ENCODE results near the gene WNT9A. TPM values are rescaled to one million over a fixed set of nuclear protein-coding genes. Genes with fewer than 3 reads are reported as not detected.

WNT9A gene
- total RNA-seq, 1 donor from 2014 or later, result 0.05 TPM

DNA sequence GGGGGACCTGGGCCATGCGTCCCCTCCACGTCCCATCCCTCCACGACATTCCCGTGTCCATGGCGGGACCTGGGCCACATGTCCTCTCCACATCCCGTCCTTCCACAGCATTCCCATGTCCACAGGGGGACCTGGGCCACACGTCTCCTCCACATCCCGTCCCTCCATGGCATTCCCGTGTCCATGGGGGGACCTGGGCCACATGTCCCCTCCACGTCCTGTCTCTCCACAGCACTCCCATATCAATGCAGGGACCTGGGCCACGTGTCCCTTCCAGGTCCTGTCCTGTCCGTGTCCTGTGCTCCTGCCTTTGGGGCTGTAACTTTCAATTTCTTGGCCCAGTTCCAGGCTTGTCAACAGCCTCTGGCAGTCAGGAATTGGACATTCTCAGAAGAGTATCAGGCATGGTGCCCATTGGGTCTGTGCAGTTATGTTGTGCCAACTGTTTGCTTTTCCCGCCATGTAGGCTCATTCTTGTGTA, 47.1 kb downstream of the WNT9A start:
- no peak for DNase-seq (ENCODE audit: low spot score)
- ATAC-seq, result no peak

DNA sequence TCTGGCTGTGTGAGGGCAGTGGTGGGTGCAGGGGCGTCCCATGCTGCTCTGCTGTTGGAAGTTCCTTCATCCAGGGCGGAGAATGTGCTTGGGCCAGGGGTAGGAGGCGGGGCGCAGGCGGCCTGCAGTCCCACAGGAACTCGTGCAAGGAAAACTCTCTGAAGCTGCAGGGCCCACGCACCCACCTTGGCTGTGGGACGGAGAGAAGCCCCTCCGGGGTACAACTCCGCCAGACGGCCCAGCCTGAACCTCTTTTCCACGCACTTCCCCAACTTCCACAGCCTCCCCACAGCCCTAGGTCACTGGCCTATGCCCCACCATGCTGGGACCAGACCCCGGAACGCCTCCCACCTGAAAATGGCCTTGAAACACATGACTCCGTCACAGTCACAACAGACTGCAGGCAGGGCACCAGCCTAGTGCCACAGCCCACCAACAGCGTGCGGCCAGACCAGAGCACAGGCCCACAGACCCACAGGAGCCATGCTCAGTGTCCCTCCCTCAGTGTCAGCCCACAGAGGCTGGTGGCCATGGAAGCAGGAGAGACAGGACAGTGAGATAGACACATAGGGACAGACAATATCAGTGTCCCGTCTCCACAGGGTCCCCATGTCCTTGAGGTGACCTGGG, 47.8 kb downstream of the WNT9A start:
- no peak for DNase-seq (ENCODE audit: low spot score)
- no peak for ATAC-seq

DNA sequence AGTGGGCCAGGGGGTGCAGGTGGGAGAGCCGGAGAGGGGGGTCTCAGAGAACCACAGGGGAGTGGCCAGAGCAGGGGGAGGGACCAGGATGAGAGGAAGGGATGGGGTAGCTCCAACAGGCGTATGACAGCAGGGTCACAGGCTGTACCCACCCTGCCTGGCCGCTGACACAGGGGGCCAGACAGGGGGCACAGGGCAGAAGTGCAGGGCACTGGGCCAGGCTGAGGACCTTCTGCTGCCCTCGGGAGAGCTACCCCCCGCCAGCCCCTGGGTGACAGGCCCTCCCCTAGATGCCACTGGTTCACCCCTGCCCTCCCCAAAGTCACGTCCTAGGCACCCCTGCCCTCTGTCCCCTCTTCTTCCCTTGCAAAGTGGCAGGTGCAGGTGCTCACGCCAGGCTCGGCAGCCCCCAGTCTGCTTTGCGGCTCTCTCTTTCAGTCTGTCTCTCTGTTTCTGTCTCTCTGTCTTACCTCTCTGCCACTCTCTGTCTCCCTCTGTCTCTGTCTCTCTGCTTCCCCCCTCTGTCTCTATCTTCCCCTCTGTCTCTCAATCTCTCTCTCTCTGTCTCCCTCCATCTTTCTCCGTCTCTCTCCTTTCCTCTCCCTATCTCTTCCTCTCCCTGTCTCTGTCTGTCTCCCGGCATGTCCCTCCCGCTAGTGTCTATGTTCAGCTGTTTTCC, 48.5 kb downstream of the WNT9A start:
- peak; percentile 27 for DNase-seq (ENCODE audit: low spot score)
- no peak for ATAC-seq

DNA sequence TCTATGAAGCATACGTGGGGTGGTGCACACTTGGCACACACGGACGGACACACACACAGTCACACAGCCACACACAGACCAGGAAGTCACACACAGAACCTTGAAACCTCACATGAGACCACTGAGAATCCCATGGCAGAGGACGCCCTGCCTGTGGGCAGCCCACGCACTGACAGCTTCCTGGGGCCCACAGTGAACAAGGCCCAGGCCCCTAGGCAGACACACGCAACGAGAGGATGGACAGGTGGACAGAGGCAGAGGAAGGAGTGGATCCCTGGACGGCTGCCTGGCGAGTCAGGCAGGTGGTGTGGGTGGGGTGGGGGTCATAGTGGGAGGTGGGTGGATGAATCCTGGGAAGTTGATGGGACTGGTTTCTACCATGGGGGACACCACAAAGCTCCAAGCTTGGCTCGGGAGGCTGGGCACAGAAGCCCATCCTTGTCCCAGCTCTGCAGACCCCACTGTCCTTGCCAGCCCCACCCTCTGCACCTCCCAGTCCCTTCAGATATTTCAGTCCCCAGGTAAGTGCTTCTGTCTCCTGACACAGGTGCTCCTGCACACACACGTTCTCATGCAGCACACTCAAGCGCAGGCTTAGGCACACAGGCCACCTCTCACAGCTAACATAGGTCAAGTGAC, 49.1 kb downstream of the WNT9A start:
- no peak for ATAC-seq
- DNase-seq (ENCODE audit: low spot score), result peak; percentile 40

DNA sequence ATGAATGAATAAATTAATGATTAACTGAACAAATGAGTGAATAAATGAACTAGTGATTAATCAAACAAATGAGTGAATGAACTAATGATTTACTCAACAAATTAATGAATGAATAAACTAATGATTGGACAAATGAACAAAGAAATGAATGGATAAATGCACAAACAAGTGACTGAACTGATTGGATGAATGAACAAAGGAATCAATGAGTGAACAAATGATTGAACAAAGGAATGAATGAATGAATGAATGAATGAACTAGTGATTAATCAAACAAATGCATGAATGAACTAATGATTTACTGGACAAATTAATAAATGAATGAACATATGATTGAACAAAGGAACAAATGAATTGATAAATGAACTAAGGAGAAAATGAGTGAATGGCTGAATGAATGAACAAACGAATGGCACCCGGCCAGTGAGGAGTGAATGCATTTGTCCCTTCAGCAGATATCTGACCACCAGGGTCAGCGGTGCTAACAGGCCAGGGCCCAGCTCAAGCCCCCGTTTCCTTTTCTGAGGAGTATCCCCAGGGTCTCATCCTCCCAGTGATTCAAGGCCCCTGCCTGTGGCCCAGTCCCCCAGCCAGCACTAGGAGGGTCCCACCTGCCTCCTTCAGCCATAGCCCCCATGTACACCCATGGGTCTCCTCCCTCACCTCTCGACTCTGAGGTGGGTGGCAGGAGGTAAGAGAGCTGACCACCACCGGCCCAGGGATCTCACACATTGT, 49.9 kb downstream of the WNT9A start:
- peak; percentile 39 for DNase-seq (ENCODE audit: low spot score)

DNA sequence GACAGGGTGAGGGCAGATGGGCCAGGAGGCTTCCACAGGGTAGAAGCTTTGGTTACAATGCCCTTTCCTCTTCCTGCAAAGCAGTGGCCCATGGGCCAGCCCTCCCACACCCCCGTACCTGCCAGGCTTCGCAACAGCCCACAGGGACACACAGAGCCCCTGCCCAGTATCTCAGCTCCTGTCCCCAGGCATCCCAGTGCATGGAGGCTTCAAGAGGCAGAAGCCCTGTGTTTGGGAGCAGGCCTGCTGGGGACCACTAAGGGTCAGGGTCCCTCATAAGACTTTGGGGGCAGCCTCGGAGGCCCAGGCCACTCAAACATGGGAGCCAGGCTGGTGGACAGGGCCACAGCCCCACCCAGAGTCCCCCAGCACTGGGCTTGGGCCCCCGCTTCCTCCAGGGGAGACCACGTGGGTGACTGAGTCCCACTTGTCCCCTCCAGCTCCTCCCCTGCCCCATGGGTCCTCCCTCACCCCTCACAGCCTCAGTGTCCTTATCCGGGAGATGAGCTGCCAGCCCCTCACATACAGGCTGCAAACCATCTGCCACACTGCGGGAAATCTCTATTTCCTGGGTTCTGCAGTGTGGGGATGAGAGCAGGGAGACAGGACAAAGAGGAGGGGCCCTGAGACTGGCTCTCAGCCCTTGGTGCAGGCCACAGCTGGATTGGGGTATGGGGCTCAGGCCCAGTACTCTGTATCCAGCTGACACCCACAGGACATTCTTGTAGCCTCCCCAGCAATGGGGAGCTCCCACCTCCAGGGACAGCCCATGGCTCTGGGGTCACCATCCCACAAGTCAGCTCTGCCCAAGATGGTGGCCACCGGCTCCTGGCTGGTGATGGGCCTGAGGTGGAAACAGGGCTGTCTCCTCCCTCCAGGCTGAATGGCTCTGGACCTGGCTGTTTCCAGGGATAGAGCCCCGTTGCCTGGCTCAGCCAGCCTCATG, 50.7 kb downstream of the WNT9A start:
- ATAC-seq, result no peak
- DNase-seq (ENCODE audit: low spot score), result peak; percentile 21

More for the DNA sequence above, 49.9 kb downstream of the WNT9A start:
- ATAC-seq, result no peak

DNA sequence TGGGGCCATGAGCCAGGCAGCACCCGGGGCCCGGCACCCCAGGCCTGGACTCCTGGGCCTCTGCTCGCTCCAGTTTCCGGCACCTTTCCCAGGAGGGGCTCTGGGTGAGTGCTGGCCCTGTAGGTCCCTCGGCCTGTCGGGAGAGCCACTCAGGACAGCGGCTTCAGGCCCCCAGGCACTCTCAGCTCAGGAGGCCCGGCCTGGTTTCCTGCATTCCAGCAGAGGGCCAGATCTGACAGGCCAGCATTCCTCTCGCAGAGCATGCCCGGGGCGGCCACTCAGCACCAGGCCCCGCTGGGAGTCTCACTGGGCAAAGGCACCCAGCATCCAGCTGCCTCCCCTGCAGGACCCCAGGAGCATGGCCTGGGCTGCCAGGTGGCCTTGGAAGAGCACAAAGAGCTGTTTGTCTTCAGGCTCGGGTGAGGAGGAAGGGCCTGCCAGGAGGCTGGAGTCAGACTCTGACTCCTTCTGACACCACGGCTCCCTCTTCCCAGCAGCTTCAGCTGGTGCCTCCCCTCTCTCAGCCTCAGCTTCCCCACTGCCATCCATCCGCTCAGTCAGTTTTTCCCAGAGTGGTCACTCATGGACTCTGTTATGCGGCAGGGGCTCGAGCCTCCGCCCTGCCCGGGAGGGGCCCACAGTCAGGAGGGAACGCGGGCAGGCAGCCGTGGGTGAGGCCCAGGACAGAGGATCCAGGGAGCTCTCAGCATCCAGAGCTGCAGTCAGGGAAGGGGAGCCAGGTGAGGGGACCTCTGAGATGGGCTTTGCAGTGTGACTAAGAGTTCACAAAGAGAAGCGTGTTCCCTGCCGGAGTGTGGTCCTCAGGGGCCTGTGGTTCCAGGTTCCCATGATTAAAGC, 51.7 kb downstream of the WNT9A start:
- DNase-seq (ENCODE audit: low spot score) (peak; percentile 38), ATAC-seq (no peak)

DNA sequence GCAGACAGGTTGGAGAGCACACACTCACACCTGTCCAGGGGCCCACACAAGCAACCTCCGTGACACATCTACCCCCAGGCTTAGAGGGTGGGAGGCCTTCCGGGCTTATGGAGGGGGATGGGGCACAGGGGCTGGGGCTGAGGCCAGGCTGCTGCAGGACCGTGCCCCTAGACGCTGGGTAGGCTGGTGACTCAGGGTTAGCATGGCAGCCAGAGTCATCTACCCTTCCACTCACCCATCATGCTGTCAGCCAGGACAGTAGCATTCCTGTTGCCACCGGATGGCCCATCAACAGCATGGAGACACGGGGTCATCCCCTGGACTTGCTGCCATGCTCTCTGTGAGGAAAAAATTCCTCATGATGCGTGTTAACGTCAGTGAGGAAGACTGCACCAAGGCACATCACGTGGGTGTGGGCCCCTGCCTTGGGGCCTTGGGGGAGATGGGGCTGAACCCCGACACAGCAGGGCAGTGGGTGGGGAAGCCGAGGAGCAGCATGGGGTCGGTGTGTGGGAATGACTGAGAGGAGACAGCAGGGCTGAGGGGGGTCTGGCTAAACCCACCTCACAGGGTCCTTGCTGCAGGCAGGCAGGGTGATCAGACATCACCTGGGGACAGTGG, 52.8 kb downstream of the WNT9A start:
- ATAC-seq (no peak), DNase-seq (ENCODE audit: low spot score) (peak; percentile 28)

DNA sequence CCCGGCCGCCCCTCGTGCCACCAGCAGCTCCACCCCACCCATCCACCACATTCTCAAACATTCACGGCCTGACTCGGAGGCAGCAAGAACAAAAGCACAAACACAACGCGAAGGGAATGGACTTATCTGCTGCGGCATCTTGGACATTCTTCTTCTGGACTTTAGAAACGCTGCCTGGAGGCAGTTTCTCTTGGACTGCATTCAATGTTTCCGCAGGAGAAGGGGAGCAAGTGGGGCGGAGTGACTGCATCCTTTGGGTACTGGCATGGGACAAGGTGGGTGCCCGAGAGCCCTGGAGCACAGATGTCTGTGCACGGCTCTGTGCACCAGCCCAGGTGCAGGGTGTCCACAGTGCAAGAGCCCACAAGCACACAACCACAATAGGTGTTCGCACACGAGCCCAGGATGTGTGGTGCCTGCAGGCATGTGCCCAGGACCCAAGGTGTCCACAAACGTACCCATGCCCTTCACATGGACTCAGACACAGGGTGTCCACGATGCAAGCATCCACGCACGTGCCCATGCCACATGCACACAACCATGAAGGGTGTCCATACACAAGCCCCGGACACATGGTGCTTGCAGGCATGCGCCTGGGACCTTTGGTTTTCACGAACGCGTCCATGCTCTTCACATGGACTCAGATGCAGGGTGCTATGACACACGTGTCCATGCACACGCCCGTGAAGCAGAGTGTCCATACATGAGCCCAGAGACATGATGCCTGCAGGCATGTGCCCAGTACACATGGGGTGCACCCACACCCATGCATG, 53.6 kb downstream of the WNT9A start:
- DNase-seq (ENCODE audit: low spot score) (peak; percentile 27), ATAC-seq (no peak)

DNA sequence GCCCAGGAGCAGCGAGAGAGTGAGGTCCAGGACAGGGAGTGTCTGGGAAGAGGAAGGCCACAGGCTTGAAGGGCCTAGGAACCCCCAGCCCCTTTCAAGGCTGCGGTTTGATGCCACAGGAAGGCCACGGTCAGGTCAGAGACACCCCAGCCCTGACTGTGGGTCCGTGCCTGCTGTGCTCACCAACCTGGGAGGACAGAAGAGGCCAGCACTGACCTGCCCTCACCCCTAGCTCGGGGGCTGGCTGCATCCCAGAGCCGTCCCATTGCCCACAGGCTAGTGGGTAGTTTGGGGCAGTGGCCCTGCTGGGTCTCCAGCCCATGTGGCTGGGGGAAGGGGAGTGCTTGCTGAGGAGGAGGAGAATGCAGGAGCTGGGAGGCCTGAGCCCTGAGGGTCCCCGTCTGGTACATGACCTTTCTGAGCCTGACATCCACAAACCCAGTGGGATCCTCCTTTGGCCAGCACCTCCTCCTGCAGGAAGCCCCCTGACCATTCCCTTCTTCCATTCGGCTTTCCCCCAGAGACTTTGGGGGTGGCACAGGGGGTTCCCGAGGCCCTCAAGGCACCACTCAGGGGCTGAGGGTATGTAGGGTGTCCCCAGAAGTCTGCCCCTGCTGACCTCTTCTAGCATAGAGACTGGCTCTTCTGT, 54.3 kb downstream of the WNT9A start:
- no peak for ATAC-seq
- no peak for DNase-seq (ENCODE audit: low spot score)

DNA sequence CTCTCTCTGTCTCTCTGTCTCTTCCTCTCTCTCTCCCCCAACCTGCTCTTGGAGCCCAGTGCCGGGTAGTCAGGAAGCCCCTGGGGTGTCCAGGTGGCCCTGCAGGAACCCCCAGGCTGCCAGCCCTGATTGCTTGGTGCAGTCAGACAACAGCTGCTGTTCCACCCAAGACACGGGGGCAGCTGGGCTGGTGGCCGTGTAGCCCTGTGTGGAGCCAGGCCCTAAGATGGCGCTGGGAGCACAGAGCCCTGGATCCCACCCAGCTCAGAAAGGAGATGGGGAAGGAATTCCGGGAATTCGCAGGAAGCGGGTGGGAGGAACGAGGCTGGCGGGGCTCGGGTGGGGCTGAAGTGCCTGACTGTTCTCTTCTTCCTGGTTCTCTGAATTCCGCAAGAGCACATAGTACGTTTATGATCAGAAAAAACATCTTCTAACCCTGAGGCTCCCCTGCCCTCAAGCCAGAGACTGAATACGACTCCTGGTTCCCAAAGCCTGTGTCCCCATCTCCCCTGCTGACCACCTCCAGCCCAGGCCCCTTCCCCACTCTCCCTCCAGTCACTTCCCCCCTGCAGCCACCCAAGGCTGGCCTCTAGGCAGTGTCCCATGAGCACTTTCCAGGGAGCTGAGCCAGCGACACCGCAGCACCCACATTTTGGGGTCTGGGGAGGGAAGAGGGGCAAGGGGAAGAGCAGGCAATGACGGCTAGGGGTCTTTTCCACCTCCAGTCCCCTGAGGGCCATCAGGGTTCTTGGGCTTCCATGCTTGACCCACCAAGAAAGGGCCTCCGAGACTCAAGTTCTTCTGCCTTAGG, 55.0 kb downstream of the WNT9A start:
- DNase-seq (ENCODE audit: low spot score) (peak; percentile 37), ATAC-seq (no peak)

DNA sequence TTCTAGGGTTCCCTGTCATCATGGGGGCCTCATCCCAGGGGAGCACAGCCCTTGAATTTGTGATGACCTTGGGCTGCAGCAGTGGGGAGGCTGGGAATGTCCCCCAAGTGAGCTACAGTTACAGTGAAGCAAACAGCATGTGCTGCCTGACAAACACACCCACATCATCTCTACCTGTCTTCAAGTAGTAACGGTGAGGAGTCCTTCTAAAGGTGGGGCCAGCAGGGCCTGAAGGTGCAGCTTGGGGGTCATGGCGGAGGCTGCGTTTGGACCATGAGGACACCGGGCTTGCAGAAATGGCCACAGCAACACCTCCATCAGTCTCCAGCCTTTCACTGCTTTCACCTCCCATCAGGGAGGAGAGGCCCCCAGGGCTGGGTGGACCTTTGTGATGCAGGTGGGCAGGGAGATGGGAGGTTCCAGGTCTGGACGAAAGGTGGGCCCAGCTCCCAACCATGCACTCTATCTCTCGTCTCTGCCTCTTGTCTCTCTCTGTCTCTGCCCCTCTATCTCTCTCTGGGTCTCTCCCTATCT, 55.7 kb downstream of the WNT9A start:
- DNase-seq (ENCODE audit: low spot score), result no peak
- no peak for ATAC-seq

DNA sequence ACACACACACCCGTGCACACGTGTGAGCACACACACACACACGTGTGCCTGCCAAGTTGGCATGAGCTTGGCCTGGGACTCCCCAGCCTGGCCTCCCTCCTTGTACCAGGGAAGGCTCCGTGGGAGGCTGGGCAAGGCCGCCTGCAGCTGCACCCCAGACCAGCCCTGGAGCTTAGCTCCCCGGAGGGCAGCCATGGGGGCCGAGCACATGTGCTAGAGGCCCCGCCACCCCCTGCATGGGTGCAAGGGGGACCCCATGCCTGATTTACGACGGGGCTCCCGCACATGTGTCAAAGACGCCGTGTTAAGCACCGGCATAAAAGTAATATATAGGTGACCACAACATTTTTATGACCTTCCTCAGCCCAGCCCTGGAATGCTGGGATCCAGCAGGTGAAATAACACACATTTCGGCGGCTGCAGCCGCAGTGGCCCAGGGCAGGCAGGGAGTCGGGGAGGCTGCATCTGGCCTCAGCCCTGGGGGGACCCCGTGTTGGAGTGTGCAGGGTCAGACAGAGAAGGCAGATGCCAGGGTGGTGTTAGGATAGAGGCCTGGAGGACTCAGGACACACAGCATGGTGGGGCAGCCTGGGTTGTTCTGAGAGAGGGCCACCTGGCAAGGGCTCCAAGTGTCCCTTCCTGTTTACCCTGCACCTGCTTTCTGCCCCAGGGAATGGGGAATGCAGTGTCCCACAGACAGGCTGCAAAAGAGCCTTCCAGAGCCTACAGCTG, 56.3 kb downstream of the WNT9A start:
- DNase-seq (ENCODE audit: low spot score) (peak; percentile 33), ATAC-seq (no peak)

DNA sequence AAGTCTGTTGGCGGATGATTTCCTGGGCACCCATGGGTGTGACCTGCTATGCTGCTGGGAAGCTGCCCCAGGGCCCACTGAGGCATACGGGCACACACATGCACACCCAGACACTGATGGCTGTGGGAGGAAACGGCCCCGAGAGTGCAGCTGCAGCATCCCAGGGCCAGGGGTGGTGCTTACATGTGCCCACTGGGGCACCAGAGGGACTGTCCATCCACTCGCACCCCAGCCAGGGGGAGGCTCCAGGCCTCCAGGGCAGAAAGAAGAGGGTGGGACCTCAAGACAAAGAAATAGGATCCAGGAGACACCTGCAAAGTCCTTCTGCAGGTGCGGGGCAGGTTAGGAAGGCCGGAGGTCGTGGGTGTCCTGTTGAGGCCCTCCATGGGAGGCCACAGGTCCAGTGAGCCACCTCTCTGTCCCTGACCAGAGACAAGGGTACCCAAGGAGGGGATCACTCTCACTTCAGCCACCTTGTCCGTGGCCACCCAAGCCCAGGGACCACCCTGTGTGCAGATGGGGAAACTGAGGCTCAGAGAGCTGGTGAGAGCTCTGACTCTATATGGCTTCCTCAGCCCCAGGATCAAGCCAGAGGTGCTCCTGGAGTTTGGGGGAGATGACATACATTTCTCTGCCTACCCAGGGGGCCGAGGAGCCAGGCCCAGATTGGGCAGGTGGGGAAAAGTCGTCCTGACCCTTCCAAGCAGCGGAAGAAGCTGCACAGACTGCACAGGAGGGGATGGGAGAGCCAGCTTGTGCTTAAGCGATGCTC, 57.1 kb downstream of the WNT9A start:
- DNase-seq (ENCODE audit: low spot score) (peak; percentile 29), ATAC-seq (no peak)

DNA sequence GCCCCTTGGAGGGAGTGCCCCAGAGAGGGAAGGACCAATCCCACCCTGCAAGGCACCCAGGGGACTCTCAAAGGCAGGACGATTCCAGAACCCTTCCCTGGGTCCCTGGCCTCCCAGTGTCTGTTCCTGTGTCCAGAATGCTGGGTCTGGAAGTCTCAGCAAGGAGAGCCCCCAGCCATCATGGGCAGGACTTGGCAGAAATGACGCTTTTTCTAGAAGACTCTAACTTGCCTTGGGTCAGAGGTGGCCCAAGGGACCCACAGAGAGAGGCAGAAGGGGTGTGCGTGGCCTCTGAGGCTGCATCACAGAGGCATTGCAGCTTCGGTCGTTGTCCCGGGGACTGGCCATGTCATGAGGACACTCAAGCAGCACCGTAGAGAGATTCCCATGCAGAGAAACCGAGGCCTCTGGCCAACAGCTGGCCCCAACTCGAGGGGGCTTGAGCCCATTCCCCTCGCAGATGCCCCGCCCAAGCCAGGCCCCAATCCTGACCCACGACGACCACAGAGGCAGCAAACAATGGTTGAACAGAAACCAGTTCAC, 57.8 kb downstream of the WNT9A start:
- ATAC-seq (no peak), DNase-seq (ENCODE audit: low spot score) (peak; percentile 38)
